ENCODE data around the gene DACH1.
A peak's percentile ranks its signal among the peaks of the same experiment; 100 is the strongest.

DACH1 gene

GRCh38 chr13:71618159-71618558, 248.8 kb downstream of the DACH1 start:
- DNase-seq, result no peak

- no peak for DNase-seq
These were observed 249.7 kb downstream of the DACH1 start for GRCh38 chr13:71617265-71617664.

GRCh38 chr13:71613066-71613745, 253.8 kb downstream of the DACH1 start:
- no peak for DNase-seq

- DNase-seq, result no peak
These were observed 255.7 kb downstream of the DACH1 start for GRCh38 chr13:71611292-71611691.

GRCh38 chr13:71610876-71611275, 256.1 kb downstream of the DACH1 start:
- peak in 1 of 5 donors; percentile 20 for DNase-seq

- DNase-seq, result no peak
These were observed 257.7 kb downstream of the DACH1 start for GRCh38 chr13:71609271-71609670.

- DNase-seq, result no peak
These were observed 259.4 kb downstream of the DACH1 start for GRCh38 chr13:71607575-71607974.

- no peak for DNase-seq
These were observed 260.2 kb downstream of the DACH1 start for GRCh38 chr13:71606818-71607217.

- DNase-seq, result no peak
These were observed 261.3 kb downstream of the DACH1 start for GRCh38 chr13:71605744-71606143.

- DNase-seq, result no peak
These were observed 263.7 kb downstream of the DACH1 start for GRCh38 chr13:71603255-71603654.

- DNase-seq, result no peak
These were observed 264.7 kb downstream of the DACH1 start for GRCh38 chr13:71602344-71602743.

- DNase-seq, result no peak
These were observed 269.9 kb downstream of the DACH1 start for GRCh38 chr13:71597150-71597549.

- no peak for DNase-seq
These were observed 270.9 kb downstream of the DACH1 start for GRCh38 chr13:71596116-71596515.

GRCh38 chr13:71593566-71593965, 273.4 kb downstream of the DACH1 start:
- no peak for DNase-seq

GRCh38 chr13:71591374-71591773, 275.6 kb downstream of the DACH1 start:
- DNase-seq, result no peak

GRCh38 chr13:71590654-71591148, 276.3 kb downstream of the DACH1 start:
- DNase-seq, result no peak

GRCh38 chr13:71589032-71589431, 278.0 kb downstream of the DACH1 start:
- DNase-seq, result no peak

GRCh38 chr13:71587817-71588216, 279.2 kb downstream of the DACH1 start:
- DNase-seq, result no peak

GRCh38 chr13:71587193-71587592, 279.8 kb downstream of the DACH1 start:
- DNase-seq, result no peak

- no peak for DNase-seq
These were observed 283.4 kb downstream of the DACH1 start for GRCh38 chr13:71583581-71583980.

- no peak for DNase-seq
These were observed 286.4 kb downstream of the DACH1 start for GRCh38 chr13:71580614-71581013.

GRCh38 chr13:71578048-71578447, 289.0 kb downstream of the DACH1 start:
- DNase-seq, result no peak

GRCh38 chr13:71577127-71577526, 289.9 kb downstream of the DACH1 start:
- DNase-seq, result no peak

- DNase-seq, result no peak
These were observed 290.4 kb downstream of the DACH1 start for GRCh38 chr13:71576571-71576970.

GRCh38 chr13:71546881-71547280, 320.1 kb downstream of the DACH1 start:
- no peak for DNase-seq

All from T-helper 1 cell (primary cell).